Erythroblast (primary cell): ENCODE data around the gene CD300H.

Experiments
- DNase-seq, 2 experiments: peaks; one replicate each; lab custom pipeline; 2025; lab: John Stamatoyannopoulos, UW
- GATA1 ChIP-seq: IDR thresholded peaks from 2 replicates; pipeline ENCODE4 v1.6.1; 2011; ENCODE audit warnings: low read depth, mild to moderate bottlenecking, control low read depth, low read length, moderate library complexity
- POLR2A ChIP-seq: IDR thresholded peaks from 2 replicates; pipeline ENCODE4 v1.6.1; 2011; ENCODE audit warnings: mild to moderate bottlenecking, low read length

Gene CD300H

DNA sequence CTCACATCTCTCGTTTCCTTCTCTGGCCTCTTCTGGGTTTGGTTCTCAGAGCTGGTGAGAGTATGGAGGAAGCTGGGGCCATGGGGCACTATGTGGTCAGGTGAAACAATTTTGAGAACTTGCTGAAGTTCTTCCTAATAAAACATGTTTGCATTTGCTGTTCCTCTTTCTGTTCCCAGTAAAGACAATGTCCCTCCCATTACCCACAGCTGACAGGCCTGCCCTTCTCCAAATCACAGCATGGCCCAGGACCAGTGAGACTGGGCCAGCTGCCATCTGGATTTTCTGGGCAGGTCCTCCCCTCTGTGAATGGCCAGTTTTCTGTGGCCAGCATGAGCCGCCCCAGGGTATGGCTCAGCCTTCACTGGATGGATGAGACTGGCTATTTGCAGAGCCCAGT is at the start of gene CD300H:
TSS of gene CD300H (minus strand) at position 113 of the 400 bp plus-strand sequence.
- no peak for DNase-seq
- TF ChIP-seq POLR2A (no peak), GATA1 (no peak)

DNA sequence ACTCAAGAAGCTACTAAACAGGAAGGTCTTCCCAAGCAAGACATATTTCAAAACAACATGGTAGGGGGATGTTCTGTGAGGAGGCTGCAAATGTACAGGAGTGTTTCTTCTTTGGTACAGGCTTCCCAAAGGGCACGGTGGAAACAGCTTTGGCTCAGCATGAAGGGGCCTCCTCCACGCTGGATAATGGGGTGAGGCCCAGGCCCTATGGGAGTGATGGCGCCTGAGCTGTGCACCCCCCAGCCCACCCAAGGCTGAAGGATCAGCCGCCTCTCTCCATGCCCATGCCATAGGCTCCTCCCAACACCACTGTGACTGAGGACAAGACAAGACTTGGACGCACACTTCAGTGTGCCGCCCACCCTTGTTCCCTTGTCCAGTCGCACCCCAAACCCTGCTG is 49.4 kb upstream of the CD300H start:
- no peak for DNase-seq
- no peak for TF ChIP-seq POLR2A
- no peak for TF ChIP-seq GATA1

DNA sequence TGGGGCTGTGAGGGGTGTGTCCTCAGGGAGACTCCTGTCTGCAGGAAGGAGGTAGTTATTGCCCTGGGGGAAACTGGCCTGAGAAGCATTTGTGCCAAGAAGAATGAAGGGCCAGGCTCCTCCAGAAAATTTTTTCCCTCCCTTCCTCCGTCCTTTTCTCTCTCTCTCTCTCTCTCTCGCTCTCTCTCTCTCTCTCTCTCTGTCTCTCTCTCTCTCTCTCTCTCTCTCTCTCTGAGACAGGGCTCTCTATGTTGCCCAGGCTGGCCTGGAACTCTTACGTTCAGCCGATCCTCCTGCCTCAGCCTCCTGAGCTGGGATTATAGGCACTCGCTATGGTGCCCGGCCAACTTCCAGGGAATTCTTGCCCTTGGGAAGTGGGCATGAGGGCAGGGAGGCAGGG is 44.7 kb upstream of the CD300H start:
- no peak for DNase-seq
- no peak for TF ChIP-seq POLR2A
- TF ChIP-seq GATA1: no peak

DNA sequence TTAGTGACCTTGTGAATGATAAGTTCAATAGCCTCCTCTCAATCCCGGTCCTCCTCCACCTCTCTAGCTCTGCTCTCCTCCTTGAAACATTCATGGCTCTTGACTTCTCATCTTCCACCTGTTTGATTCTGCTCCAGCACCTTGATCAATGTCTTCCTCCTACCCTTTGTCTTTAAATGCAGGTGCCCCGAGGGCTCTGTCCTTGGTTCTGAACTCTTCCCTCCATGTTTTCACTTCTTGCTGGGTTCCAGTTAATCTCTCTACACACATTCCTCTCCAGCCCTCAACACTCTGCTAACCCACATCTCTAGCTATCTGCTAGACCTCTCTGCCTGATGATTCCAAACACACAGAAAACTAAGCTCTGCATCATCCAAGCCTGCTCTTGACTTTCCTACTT is 42.8 kb upstream of the CD300H start:
- no peak for DNase-seq
- TF ChIP-seq GATA1 (no peak), POLR2A (no peak)

DNA sequence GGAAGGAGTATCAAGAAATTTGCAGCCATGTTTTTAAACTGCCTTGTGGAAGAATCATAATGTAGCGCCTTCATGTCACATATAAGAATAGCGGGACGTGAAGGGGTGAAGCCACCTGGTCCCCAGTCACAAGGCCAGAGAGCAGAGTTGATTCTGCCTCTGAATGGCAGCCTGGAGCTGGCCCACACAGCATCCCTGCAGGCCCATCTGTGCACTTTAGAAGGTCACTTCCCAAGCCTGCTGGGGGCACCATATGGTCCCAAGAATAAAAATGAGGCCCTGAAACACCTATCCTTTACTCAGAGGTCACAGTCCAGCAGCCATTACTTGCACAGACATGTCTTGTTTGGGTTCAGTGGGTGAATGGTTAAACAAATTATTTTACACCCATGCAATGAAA is 41.2 kb upstream of the CD300H start:
- DNase-seq: no peak
- TF ChIP-seq GATA1: no peak

DNA sequence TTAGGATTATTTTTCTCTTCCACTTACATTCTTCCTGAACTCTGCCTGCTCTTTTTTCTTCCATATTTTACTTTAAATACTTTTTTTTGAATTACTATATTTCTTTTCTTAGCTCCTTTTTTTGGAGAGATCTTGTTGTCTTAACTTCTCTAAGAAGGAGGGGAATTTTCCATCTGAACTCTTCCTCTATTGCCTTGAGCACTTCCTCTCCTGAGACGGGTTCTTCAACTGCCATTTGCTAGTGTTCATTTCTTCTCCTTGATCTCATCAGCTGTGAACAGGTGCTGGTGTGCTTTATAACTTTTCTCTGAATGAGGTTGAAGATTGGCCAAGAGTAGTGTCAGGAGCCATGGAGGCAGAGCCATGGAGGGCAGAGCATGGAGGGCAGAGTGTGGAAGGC is 39.9 kb upstream of the CD300H start:
- TF ChIP-seq GATA1 (no peak), POLR2A (no peak)
- DNase-seq: no peak

DNA sequence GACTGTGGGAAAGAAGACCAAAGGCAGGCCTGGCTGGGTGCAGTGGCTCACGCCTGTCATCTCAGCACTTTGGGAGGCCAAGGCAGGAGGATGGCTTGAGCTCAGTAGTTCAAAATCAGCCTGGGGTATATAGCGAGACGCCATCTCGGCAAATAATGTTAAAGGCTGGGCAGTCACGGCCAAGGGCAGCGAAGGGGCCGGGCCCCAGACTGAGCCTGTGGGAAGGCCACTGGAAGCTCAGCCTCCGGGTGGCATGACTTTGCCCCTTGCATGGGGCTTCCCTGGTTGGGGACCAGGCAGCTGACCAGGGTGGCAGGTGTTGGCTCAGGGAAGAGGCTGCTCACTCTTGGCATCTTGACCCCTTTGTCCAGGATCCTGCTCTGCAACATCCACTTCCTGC is 38.7 kb upstream of the CD300H start:
- no peak for TF ChIP-seq GATA1
- no peak for TF ChIP-seq POLR2A
- DNase-seq: no peak

DNA sequence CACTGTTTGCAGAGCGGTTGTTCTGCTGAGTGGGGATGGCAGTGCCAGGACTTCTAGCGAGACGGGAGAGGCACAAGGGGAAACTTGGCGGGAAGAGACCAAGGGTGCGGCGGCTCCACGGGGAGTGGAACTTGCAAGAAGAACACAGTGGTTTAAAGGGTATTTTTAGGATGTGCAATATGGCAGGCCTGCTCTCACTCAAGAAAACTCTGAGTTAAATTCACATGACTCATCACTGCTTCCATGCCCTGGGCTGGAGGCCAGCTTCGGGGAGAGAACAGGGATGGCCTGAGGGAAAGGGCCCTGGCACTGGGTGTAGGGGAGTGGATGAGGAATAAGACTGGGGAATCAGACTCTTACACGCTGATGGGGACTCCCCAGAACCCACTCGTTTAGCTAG is 38.1 kb upstream of the CD300H start:
- DNase-seq: no peak
- TF ChIP-seq GATA1 (no peak), POLR2A (no peak)

DNA sequence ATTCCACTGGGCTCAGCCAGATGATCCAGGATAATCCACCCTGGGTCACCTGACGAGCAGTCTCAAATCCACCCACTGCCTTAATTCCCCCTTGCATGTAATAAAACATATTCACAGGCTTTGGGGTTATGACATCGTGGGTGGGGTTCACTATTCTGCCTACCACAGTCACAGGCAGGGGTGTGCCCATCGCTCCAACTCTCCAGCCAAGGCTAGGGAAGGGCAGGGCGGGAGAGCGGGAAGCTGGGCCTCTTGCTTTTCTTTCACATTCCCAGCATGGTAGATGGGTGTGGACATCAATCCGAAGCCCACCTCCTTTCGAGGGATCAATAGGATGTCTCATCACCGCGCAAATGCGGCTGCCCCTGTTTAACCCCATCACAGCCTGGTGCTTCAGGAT is 37.5 kb upstream of the CD300H start:
- TF ChIP-seq GATA1 (no peak), POLR2A (no peak)
- DNase-seq: no peak

DNA sequence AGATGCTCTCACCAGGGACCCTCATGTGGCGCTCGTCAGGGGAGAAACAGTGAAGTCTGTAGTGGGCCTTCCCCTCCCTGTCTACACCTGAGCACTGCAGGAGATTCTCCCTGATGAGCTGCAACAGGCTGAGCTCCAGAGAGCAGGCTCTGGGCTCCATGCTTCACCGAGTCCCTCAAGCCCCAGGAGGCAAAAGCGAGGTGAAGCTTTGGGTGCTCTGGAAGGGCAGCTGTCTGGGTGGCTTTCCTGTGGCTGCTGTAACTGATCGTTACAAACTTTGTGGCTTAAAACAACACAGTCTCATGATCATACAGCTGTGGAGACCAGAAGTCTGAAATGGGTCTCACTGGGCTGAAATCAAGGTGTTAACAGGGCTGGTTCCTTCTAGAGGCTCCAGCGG is 36.9 kb upstream of the CD300H start:
- no peak for DNase-seq
- no peak for TF ChIP-seq POLR2A
- no peak for TF ChIP-seq GATA1

DNA sequence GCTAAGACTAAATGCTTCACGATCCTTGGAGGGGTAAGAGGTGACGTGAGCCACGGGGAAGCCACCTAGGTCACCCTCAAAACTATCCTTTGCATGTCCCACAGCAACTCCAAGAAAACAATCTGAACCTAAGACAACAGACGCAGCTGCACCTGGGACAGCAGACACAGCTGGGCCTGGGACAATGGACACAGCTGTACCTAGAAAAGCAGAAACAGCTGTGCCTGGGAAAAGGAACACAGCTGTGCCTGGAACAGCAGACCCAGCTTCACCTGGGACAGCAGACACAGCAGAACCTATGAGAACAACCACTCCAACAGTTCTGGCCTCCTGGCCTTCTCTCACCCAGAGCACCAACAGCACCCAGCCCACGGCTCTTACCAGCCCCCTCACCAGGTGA is 36.4 kb upstream of the CD300H start:
- no peak for DNase-seq
- TF ChIP-seq POLR2A: no peak
- TF ChIP-seq GATA1: no peak

DNA sequence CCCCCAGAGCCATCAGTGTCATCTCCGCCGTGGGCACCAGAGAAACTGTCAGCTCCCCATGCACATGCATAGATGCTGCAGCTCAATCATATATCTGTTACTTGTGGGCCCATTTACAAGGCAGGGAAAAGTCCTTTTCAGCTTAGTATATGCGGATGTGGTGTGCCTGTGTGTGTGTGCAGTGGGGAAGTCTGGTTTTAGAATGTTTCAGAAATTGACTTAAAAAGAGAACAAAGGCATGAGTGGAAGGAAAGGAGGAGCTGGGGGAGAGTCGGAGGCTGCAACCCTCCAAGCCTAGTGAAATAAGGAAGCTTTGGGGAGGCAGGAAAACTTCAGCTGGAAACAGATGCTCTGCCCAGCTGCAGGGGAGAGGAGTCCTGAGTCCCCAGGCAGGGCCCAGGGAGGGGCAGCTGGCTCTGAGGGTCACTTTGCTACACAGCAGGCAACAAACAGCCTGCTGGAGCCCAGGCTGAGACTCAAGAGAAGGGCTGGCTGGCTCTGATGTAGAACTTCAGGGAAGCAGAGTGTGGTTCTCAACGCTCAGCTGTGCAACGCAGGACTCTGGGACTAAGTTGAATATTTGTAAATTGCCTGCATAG is 35.8 kb upstream of the CD300H start:
- TF ChIP-seq GATA1 (no peak), POLR2A (no peak)
- DNase-seq: no peak

DNA sequence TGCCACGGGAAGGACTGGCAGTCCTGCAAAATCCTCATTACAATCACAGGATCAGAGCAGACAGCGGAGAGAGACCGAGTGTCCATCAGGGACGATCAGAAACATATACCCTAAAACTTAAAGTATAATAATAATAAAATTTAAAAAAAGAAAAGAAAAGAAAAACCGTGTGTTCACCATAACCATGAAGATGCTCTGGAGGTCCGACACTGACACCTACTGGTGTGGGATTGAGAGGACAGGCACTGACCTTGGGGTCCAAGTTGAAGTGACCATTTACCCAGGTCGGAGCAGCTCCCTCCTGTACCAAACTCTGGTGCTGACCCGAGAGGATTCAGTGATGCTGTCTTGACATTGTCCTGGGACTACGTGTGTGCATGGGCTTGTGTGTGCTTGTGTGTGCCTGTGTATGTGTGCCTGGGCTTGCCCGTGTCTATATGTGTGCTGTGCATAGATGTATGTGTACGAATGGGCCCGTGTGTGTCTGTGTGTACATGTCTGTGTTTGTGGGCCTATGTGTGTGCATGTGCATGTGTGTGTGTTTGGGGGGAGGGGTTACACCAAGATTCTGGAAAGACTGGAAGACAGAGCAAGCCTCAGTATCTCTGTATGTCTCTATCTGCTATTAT is 34.7 kb upstream of the CD300H start:
- TF ChIP-seq GATA1 (no peak), POLR2A (no peak)
- DNase-seq: peak; percentile 41 to 64

DNA sequence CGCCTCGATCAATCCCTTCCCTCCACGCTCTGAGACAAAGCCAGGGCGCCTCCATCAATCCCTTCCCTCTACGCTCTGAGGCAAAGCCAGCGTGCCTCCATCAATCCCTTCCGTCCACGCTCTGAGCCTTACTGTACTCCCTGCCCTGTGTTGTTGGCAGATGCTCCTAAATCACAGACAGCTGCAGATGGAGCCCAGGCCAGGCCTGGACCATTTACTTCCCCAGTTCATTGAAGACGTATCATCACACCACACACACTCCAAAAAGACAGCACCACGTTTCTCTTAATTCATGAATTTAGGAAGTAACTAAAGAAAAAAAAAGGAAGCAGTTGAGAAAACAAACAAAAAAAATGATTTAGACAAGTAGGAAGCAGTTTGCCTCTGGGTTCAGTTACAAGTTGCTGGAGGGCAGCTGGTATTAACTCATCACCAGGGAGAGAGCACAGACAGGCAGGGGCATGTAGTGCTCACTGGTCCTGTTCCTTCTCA is 32.2 kb upstream of the CD300H start:
- no peak for DNase-seq

DNA sequence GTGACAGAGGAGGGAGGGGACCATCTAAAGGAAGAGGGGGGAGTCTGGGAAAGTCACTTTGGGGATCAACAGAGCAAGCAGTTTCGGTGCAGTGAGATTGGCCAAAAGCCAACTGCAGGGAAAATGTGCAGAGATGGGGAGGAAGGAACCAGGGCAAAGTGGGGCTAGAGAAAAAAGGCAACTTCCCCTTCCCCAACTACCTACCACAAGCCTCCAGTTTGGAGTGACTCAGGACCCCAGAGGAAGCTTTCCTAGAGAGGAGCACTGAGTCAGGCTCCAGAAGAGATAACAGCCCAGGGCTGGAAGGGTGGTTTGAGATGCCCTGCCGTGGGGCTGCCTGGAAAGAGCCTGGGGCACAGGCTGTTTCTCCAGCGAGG is 31.7 kb upstream of the CD300H start:
- TF ChIP-seq GATA1 (no peak), POLR2A (no peak)
- DNase-seq: no peak

More for the DNA sequence above, 32.2 kb upstream of the CD300H start:
- TF ChIP-seq GATA1 (no peak), POLR2A (no peak)
